Caco-2 (cell line): ENCODE results near the gene CRTC3. TPM values are rescaled to one million over a fixed set of nuclear protein-coding genes. Genes with fewer than 3 reads are reported as not detected.
"Not testable (repeated sequence)": the region's sequence is repeated elsewhere in the genome, so short reads cannot be mapped to it uniquely, and the experiment has no call there.

ENCODE experiments used
- BruUV-seq: library from RNA; stranded (reverse); fragments of 400-500 nt; replicated peaks from 2 replicates; lab custom pipeline; 2021; lab: Mats Ljungman, UMichigan
- CTCF ChIA-PET: fragments of 300-600 bp; sonication (Branson Sonifier 250); formaldehyde crosslinking; loops from one replicate; lab custom pipeline; 2022; ENCODE audit warnings: antibody characterized with exemption; lab: Charles Lee
- POLR2A ChIA-PET: fragments of 300-600 bp; sonication (Branson Sonifier 250); formaldehyde crosslinking; loops from one replicate; lab custom pipeline; 2022; ENCODE audit warnings: antibody characterized with exemption; lab: Charles Lee
- DNase-seq, 2 experiments: peaks; one replicate each; pipeline versions ENCODE4 v3.0.0 to v3.0.0-alpha.2; 2020 to 2022
- H3K27me3 ChIP-seq: replicated peaks from 2 replicates; pipeline ENCODE4 v1.6.0; 2011; ENCODE audit warnings: low read length; ENCODE audit not compliant: control insufficient read depth, insufficient read depth
- H3K36me3 ChIP-seq: 2 replicates; pipeline ENCODE4 v1.5.1; 2011; ENCODE audit warnings: low read length; ENCODE audit not compliant: control insufficient read depth, insufficient read depth
- H3K4me1 ChIP-seq: fragments of 250-450 bp; sonication (Bioruptor Pico); 2 replicates; pipeline ENCODE4 v1.5.1; 2020; ENCODE audit warnings: mild to moderate bottlenecking
- H3K4me3 ChIP-seq: 2 replicates; pipeline ENCODE4 v1.5.1; 2011; ENCODE audit warnings: low read depth, mild to moderate bottlenecking, control low read depth, low read length
- H3K9me3 ChIP-seq: fragments of 250-450 bp; sonication (Bioruptor Pico); 2 replicates; pipeline ENCODE4 v1.5.1; 2020; ENCODE audit warnings: mild to moderate bottlenecking, moderate library complexity
- H3K27ac Mint-ChIP-seq: one replicate; pipeline ENCODE4 v1.8.0; 2022; ENCODE audit warnings: mixed read lengths; ENCODE audit not compliant: unreplicated experiment
- H3K27me3 Mint-ChIP-seq: one replicate; pipeline ENCODE4 v1.8.0; 2022; ENCODE audit warnings: mixed read lengths; ENCODE audit not compliant: insufficient read depth, unreplicated experiment
- H3K36me3 Mint-ChIP-seq: one replicate; pipeline ENCODE4 v1.8.0; 2022; ENCODE audit warnings: mild to moderate bottlenecking, mixed read lengths; ENCODE audit not compliant: insufficient read depth, unreplicated experiment
- H3K4me1 Mint-ChIP-seq: one replicate; pipeline ENCODE4 v1.8.0; 2022; ENCODE audit warnings: low read depth, mixed read lengths; ENCODE audit not compliant: unreplicated experiment
- H3K4me3 Mint-ChIP-seq: one replicate; pipeline ENCODE4 v1.8.0; 2022; ENCODE audit warnings: mild to moderate bottlenecking, moderate library complexity, mixed read lengths; ENCODE audit not compliant: unreplicated experiment
- H3K9me3 Mint-ChIP-seq: one replicate; pipeline ENCODE4 v1.8.0; 2022; ENCODE audit warnings: mixed read lengths; ENCODE audit not compliant: unreplicated experiment
- CTCF ChIP-seq, 2 experiments: fragments of 200-600 bp in 1 of 2; IDR thresholded peaks; 1 replicate in 1 of 2; 2 replicates in 1 of 2; pipeline versions ENCODE4 v1.5.1 to v1.8.0; 2011 to 2022; ENCODE audit warnings: antibody characterized with exemption in 1 of 2, control low read depth in 1 of 2, inconsistent platforms in 1 of 2, low read depth in 1 of 2, low read length in 1 of 2, mild to moderate bottlenecking in 1 of 2, moderate library complexity in 1 of 2; ENCODE audit not compliant: insufficient read depth in 1 of 2, severe bottlenecking in 1 of 2, unreplicated experiment in 1 of 2
- intact Hi-C: fragments of 100-400 bp; cut with micrococcal nuclease; formaldehyde crosslinking; loops from one replicate; pipeline ENCODE4 v1.10.0; 2022; ENCODE audit not compliant: unreplicated experiment
- total RNA-seq: library from RNA; stranded (reverse); gene quantifications from 2 replicates; pipeline ENCODE4 v1.2.3, GENCODE V29; 2022

Gene CRTC3
- total RNA-seq, 1 experiment from 2014 or later = 35.0 TPM

DNA sequence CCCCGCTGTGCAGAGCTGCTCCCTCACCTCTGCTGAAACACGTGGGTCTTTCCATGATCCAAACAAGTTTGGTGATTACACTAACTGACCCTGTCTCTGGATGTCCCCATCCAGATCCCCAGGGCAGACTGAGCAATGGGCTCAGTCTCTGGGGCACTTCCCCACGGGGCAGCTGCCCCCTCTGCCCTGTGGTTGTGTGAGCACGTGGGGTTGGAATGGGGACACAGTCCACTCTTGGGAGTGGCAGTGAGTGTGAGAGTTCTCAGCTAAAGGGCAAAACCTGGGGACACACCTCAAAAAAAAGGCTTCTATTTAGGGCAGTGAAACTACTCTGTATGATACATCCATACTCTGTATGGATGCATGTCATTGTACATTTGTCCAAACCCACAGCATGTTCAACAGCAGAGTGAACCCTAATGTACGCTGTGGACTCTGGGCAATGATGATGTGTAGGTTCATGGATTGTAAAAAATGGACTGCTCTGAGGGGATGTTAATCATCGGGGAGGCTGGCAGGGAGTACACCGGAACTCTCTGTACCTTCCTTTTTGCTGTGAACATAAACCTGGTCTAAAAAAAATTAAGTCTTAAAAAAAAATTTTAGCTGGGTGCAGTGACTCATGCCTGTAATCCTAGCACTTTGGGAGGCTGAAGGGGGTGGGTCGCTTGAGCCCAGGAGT, 137.5 kb downstream of the CRTC3 start:
- Mint-ChIP-seq H3K4me3 (peak overlapping the region; percentile 77), H3K27ac (peak overlapping the region; percentile 47)

GRCh38 chr15:90667755-90668345, 138.1 kb downstream of the CRTC3 start:
- H3K36me3 ChIP-seq, H3K4me1 Mint-ChIP-seq, BruUV-seq, CTCF ChIA-PET, H3K4me3 Mint-ChIP-seq, H3K9me3 Mint-ChIP-seq, H3K27me3 ChIP-seq, H3K27ac Mint-ChIP-seq, H3K9me3 ChIP-seq, H3K27me3 Mint-ChIP-seq, H3K4me3 ChIP-seq, DNase-seq, H3K4me1 ChIP-seq, POLR2A ChIA-PET, H3K36me3 Mint-ChIP-seq, intact Hi-C loops: not testable (repeated sequence)

More for the DNA sequence above, 137.5 kb downstream of the CRTC3 start:
- Histone ChIP-seq H3K4me3 (no peak overlapping the region), H3K36me3 (no peaks in the 10 kb centered on the region), H3K9me3 (no peaks in the 10 kb centered on the region), H3K27me3 (no peaks in the 10 kb centered on the region), H3K4me1 (no peaks in the 10 kb centered on the region)
- Mint-ChIP-seq H3K4me1 (peaks cover 8% of the 10 kb centered on the region), H3K27me3 (no peaks in the 10 kb centered on the region), H3K36me3 (peaks cover 6% of the 10 kb centered on the region), H3K9me3 (no peaks in the 10 kb centered on the region)
- CTCF ChIA-PET = no interaction called here
- POLR2A ChIA-PET = no interaction called here
- BruUV-seq = no TSS peak
- no peak for DNase-seq
- TF ChIP-seq CTCF (IDR thresholded peaks at IDR 0.05; ENCODE audit: insufficient read depth in 1 of 2, low read depth in 1 of 2, low read length in 1 of 2, severe bottlenecking in 1 of 2, unreplicated experiment in 1 of 2) = no peak
- intact Hi-C loops = no loop called here

DNA sequence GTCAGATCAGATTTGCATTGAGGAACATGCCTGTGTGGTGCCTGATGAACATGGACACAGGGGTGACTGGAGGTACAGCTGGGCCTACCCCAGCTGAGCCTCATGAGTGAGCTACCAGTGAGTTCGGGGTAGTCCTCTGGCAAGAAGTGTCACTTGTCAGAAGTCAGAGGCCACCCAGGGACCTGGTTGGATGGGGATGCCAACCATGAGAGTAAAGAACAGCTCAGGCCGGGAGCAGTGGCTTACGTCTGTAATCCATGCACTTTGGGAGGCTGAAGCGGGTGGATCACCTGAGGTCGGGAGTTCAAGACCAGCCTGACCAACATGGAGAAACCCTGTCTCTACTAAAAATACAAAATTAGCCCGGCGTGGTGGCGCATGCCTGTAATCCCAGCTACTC, 140.9 kb downstream of the CRTC3 start:
- CTCF ChIA-PET, H3K27ac Mint-ChIP-seq, H3K27me3 Mint-ChIP-seq, intact Hi-C loops, H3K36me3 ChIP-seq, BruUV-seq, H3K4me1 ChIP-seq, H3K4me3 ChIP-seq, POLR2A ChIA-PET, H3K4me1 Mint-ChIP-seq, H3K9me3 Mint-ChIP-seq, H3K36me3 Mint-ChIP-seq, H3K4me3 Mint-ChIP-seq, H3K27me3 ChIP-seq, DNase-seq, H3K9me3 ChIP-seq: not testable (repeated sequence)

- H3K36me3 Mint-ChIP-seq = no peaks in the 10 kb centered on the region
- no TSS peak for BruUV-seq
- H3K4me3 Mint-ChIP-seq = no peak overlapping the region
- Histone ChIP-seq H3K4me1 (no peaks in the 10 kb centered on the region), H3K9me3 (no peaks in the 10 kb centered on the region), H3K36me3 (no peaks in the 10 kb centered on the region), H3K27me3 (no peaks in the 10 kb centered on the region), H3K4me3 (no peak overlapping the region)
- no peak overlapping the region for H3K27ac Mint-ChIP-seq
- H3K4me1 Mint-ChIP-seq = peaks cover 8% of the 10 kb centered on the region
- H3K9me3 Mint-ChIP-seq = no peaks in the 10 kb centered on the region
- TF ChIP-seq CTCF (IDR thresholded peaks at IDR 0.05; ENCODE audit: insufficient read depth in 1 of 2, low read depth in 1 of 2, low read length in 1 of 2, severe bottlenecking in 1 of 2, unreplicated experiment in 1 of 2) = no peak
- no peaks in the 10 kb centered on the region for H3K27me3 Mint-ChIP-seq
- CTCF ChIA-PET = no interaction called here
- DNase-seq = no peak
- intact Hi-C loops = no loop called here
- POLR2A ChIA-PET = no interaction called here
These were observed 141.5 kb downstream of the CRTC3 start for GRCh38 chr15:90671216-90671615.

DNA sequence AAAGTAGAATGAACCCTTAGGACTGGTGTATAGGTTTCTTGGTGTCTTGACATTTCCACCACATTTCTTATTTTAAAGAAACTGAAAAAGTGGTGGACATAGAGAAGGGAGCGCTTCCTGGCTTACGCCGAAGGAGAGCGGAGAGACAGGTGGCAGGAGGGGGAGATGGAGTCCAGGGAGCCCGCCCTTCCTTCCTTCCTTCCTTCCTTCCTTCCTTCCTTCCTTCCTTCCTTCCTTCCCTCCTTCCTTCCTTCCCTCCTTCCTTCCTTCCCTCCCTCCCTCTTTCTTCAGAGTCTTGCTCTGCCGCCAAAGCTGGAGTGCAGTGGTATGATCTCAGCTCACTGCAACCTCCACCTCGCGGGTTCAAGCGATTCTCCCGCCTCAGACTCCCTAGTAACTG, 143.6 kb downstream of the CRTC3 start:
- DNase-seq, H3K4me1 ChIP-seq, H3K27me3 ChIP-seq, H3K4me3 Mint-ChIP-seq, H3K36me3 ChIP-seq, H3K4me1 Mint-ChIP-seq, H3K36me3 Mint-ChIP-seq, BruUV-seq, H3K9me3 ChIP-seq, H3K9me3 Mint-ChIP-seq, H3K27me3 Mint-ChIP-seq, POLR2A ChIA-PET, H3K27ac Mint-ChIP-seq, CTCF ChIA-PET, intact Hi-C loops, H3K4me3 ChIP-seq: not testable (repeated sequence)
